Endothelial cell of umbilical vein (primary cell): Measurements from ENCODE around the gene PSG4. TPM values are rescaled to one million over a fixed set of nuclear protein-coding genes. Genes with fewer than 3 reads are reported as not detected.
"Not testable (repeated sequence)": the region's sequence is repeated elsewhere in the genome, so short reads cannot be mapped to it uniquely, and the experiment has no call there.

Experiments used
- BruUV-seq: library from RNA; stranded (reverse); fragments of 400-500 nt; replicated peaks from 2 replicates; lab custom pipeline; 2021; lab: Mats Ljungman, UMichigan
- CTCF ChIA-PET: fragments of 300-600, 350-600 bp; sonication (Branson Sonifier 250); formaldehyde crosslinking; loops from one replicate; lab custom pipeline; 2021; ENCODE audit warnings: antibody characterized with exemption, inconsistent platforms; lab: Charles Lee
- POLR2A ChIA-PET: fragments of 300-600, 350-600 bp; sonication (Branson Sonifier 250); formaldehyde crosslinking; loops from one replicate; lab custom pipeline; 2021; ENCODE audit warnings: antibody characterized with exemption, inconsistent platforms; lab: Charles Lee
- DNase-seq: peaks from one replicate; pipeline ENCODE4 v3.0.0-alpha.2; 2011; ENCODE audit warnings: low read depth, low spot score
- FAIRE-seq: peaks from 2 replicates; lab custom pipeline; 2011; peaks lifted over from hg19 to GRCh38; lab: Jason Lieb, UNC
- H2AFZ ChIP-seq: 2 replicates; pipeline ENCODE4 v1.6.0; 2012; ENCODE audit warnings: low read depth, low read length, control low read depth, inconsistent platforms
- H3K27ac ChIP-seq: 2 replicates; pipeline ENCODE4 v1.5.1; 2011; ENCODE audit warnings: low read depth, mild to moderate bottlenecking, control low read depth, low read length, moderate library complexity; ENCODE audit not compliant: insufficient read depth
- H3K27me3 ChIP-seq, 2 experiments: 2 replicates each; pipeline versions ENCODE4 v1.6.0 to v1.6.1; 2011; ENCODE audit warnings: low read length in 2 of 2, mixed read lengths in 1 of 2; ENCODE audit not compliant: control insufficient read depth in 2 of 2, insufficient read depth in 2 of 2
- H3K36me3 ChIP-seq, 2 experiments: 2 replicates in 1 of 2; 3 replicates in 1 of 2; pipeline ENCODE4 v1.5.1; 2011; ENCODE audit warnings: low read length in 2 of 2, mild to moderate bottlenecking in 1 of 2, moderate library complexity in 1 of 2; ENCODE audit not compliant: control insufficient read depth in 2 of 2, insufficient read depth in 2 of 2; ENCODE audit errors: extremely low read depth in 1 of 2
- H3K4me1 ChIP-seq: 3 replicates; pipeline ENCODE4 v1.5.1; 2011; ENCODE audit warnings: mild to moderate bottlenecking, low read length; ENCODE audit not compliant: control insufficient read depth, insufficient read depth; ENCODE audit errors: extremely low read depth
- H3K4me2 ChIP-seq: 2 replicates; pipeline ENCODE4 v1.6.1; 2011; ENCODE audit warnings: low read length, control low read depth, mixed read lengths; ENCODE audit not compliant: insufficient read depth
- H3K4me3 ChIP-seq, 3 experiments: fragments of 200-600 bp in 1 of 3; sonication (generic), shearing (Covaris generic) in 1 of 3; replicated peaks in 1 of 3; 2 replicates each; pipeline ENCODE4 v1.5.1; 2011 to 2016; ENCODE audit warnings: control low read depth in 3 of 3, low read length in 3 of 3, mild to moderate bottlenecking in 2 of 3, inconsistent platforms in 1 of 3, low read depth in 1 of 3, moderate library complexity in 1 of 3; ENCODE audit not compliant: insufficient read depth in 1 of 3
- H3K79me2 ChIP-seq: 2 replicates; pipeline ENCODE4 v1.6.0; 2012; ENCODE audit warnings: low read length, inconsistent platforms; ENCODE audit not compliant: control insufficient read depth, insufficient read depth
- H3K9ac ChIP-seq: replicated peaks from 2 replicates; pipeline ENCODE3; 2011; ENCODE audit warnings: low read length, control low read depth; ENCODE audit not compliant: insufficient read depth; ENCODE audit errors: extremely low read depth
- H3K9me1 ChIP-seq: replicated peaks from 3 replicates; pipeline ENCODE4 v1.6.0; 2011; ENCODE audit warnings: mild to moderate bottlenecking, low read length; ENCODE audit not compliant: control insufficient read depth, insufficient read depth; ENCODE audit errors: extremely low read depth
- H3K9me3 ChIP-seq: replicated peaks from 2 replicates; pipeline ENCODE4 v1.5.1; 2012; ENCODE audit warnings: low read length, inconsistent platforms; ENCODE audit not compliant: control insufficient read depth, insufficient read depth
- H4K20me1 ChIP-seq: replicated peaks from 2 replicates; pipeline ENCODE3; 2011; ENCODE audit warnings: mild to moderate bottlenecking, low read length; ENCODE audit not compliant: control insufficient read depth, insufficient read depth; ENCODE audit errors: extremely low read depth
- dilution Hi-C: fragments of 300-500 bp; cut with MboI; formaldehyde crosslinking; loops from one replicate; pipeline ENCODE4 v1.15.0; 2019; ENCODE audit warnings: low sequenced_read_pairs; ENCODE audit not compliant: extremely low pct_ligation_motif_present
- intact Hi-C: fragments of 100-400 bp; cut with micrococcal nuclease; formaldehyde crosslinking; loops from one replicate; pipeline ENCODE4 v1.10.0; 2022
- polyA plus RNA-seq, 4 experiments: library from polyadenylated mRNA; depleted of rRNA in 3 of 4; stranded (reverse) in 3 of 4; unstranded in 1 of 4; fragments of >200 nt; gene quantifications; 2 replicates each; pipeline versions ENCODE4 v1.2.1 to v1.2.3, GENCODE V29; 2011 to 2012; ENCODE audit warnings: missing spikeins in 1 of 4
- total RNA-seq: library from RNA; stranded (reverse); gene quantifications from 2 replicates; pipeline ENCODE4 v1.2.3, GENCODE V29; 2021

The PSG4 gene
- total and polyA plus RNA-seq, 2 donors (not counting 3 experiments of a cell fraction or from before 2014, with no cell fraction given) = 0.29 to 3.6 TPM

DNA sequence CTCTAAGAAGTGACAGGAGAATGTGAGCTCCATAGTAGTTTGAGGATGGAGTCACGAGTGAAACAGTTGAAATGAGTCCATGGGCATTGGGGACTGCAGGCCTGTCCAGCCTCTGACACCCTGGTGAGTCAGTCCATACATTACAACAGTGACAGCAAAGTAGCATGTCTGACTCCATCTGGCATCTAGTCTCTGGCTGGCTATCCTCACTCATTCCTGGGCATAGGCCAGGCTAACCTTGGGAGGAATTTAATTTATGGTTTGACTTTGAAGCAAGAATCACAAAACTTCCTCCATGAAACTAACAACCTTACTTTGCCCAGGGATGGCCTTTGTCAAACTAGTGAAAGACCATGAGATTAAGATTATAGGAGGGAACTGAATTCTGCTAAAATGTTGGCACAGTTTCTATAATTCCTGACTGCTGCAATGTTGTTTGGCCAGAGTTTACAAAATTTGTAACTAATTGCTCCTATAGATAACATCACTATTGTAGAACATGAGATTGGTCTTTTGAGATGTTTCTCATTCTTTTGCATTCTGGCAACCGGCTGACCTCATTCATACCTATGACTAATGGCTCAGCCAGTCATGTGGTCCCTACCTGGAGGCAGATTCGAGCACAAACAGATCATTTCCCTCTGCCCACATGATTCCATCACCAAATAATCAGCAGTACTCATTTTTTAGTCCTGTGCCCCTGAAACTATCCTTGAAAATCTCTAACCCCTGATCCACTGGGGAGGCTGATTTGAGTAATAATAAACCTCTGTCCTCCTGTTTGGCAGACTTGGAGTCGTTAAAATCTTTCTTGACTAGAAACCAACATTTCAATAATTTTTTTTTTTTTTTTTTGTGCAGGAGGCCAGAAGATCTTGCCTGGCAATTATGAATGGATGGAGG is 23.3 kb downstream of the PSG4 start:
- POLR2A ChIA-PET = interaction anchor here (0.7 kb wide), 1 partner anchor 258 kb away, joined by 3 read pairs; no protein-coding TSS in a partner anchor
- BruUV-seq, CTCF ChIA-PET, H3K27me3 ChIP-seq, H3K36me3 ChIP-seq, H3K4me3 ChIP-seq, H3K9ac ChIP-seq, FAIRE-seq, DNase-seq, H3K4me1 ChIP-seq, H3K79me2 ChIP-seq, H4K20me1 ChIP-seq, dilution Hi-C loops, H3K9me1 ChIP-seq, H2AFZ ChIP-seq, intact Hi-C loops, H3K9me3 ChIP-seq, H3K27ac ChIP-seq, H3K4me2 ChIP-seq: not testable (repeated sequence)

DNA sequence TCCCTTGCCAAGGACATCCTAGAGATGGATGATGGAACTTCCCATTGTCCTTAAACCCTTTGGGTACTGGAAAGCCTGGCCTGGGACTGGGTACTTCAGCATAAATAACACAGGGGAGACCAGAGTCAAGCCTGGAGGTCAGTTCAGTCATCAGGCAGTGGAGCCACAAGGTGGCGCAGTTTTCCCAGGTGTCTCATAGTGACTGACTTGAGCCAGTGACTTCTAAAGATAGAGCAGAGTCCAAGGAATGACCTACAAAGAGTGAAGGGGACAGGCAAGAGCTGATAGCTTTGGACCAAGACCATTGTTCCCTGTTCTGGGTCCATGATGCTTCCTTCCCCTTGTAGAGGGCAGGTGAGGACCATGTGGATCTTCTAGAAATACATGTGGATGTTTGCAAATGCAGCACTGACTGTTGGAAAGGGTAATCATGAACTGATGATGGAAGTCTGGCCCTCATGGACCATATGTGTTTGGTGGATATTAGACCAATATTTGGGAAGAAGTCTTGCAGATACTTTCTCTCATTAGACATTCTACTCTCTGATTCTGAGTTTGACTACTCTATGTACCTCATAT is 25.8 kb downstream of the PSG4 start:
- dilution Hi-C loops, CTCF ChIA-PET, DNase-seq: not testable (repeated sequence)

DNA sequence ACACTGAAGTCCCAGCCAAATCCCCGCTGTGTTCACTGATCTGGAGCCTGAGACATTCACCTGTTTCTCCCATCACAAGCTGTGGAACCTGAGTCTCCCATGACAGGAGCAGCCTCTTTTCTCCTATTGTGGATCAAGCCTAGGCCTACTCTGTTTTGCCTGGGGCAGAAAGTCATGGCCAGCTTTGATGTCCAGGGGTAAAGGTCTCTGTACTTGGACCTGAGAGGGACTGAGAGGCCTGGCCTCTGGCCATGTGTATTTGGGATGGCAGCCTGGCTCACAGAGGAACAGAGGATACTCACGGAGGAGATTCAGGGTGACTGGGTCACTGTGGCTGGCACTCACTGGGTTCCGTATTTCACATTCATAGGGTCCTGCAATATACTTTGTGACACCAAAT is 26.9 kb downstream of the PSG4 start:
- DNase-seq, H4K20me1 ChIP-seq, H3K27me3 ChIP-seq, dilution Hi-C loops, H3K9ac ChIP-seq, H3K4me2 ChIP-seq, H3K4me3 ChIP-seq, BruUV-seq, FAIRE-seq, POLR2A ChIA-PET, H3K9me3 ChIP-seq, H2AFZ ChIP-seq, H3K27ac ChIP-seq, intact Hi-C loops, CTCF ChIA-PET, H3K4me1 ChIP-seq, H3K79me2 ChIP-seq, H3K9me1 ChIP-seq, H3K36me3 ChIP-seq: not testable (repeated sequence)

More for the DNA sequence above, 25.8 kb downstream of the PSG4 start:
- H2AFZ ChIP-seq, BruUV-seq, H3K4me3 ChIP-seq, H4K20me1 ChIP-seq, H3K4me1 ChIP-seq, H3K9ac ChIP-seq, POLR2A ChIA-PET, H3K79me2 ChIP-seq, FAIRE-seq, H3K27me3 ChIP-seq, H3K9me1 ChIP-seq, H3K4me2 ChIP-seq, H3K27ac ChIP-seq, H3K36me3 ChIP-seq, intact Hi-C loops, H3K9me3 ChIP-seq: not testable (repeated sequence)

DNA sequence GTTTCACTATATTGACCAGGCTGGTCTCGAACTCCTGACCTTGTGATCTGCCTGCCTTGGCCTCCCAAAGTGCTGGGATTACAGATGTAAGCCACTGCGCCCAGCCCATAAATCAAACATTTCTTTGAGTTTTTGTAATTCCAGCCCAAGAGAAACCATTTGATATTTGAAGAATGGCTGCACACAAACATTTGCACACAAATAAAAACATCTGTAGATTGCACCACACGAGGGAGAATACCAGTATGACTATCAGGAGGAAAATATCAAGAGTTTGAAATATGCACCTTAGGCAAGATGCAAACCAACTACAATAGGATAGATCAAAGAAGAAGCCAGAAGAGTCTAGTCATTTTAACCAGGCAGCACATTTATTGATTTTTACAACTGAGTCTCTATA is 39.5 kb downstream of the PSG4 start:
- H3K27me3 ChIP-seq, H4K20me1 ChIP-seq, H3K9ac ChIP-seq, CTCF ChIA-PET, dilution Hi-C loops, FAIRE-seq, H3K4me1 ChIP-seq, H2AFZ ChIP-seq, H3K4me3 ChIP-seq, H3K79me2 ChIP-seq, H3K4me2 ChIP-seq, H3K9me3 ChIP-seq, POLR2A ChIA-PET, BruUV-seq, H3K9me1 ChIP-seq, H3K36me3 ChIP-seq, DNase-seq, intact Hi-C loops, H3K27ac ChIP-seq: not testable (repeated sequence)
